Right atrium auricular region (tissue), 2 donors: ENCODE measurements around the gene ENPP5. TPM values are rescaled to one million over a fixed set of nuclear protein-coding genes. Genes with fewer than 3 reads are reported as not detected.

Experiments used
- DNase-seq: peaks from one replicate; pipeline ENCODE4 v3.0.0-alpha.2; 2019; ENCODE audit warnings: low spot score
- H3K27ac ChIP-seq, 2 donors: fragments of 200-600 bp; sonication (generic); 1 replicate in 1 of 2; 2 replicates in 1 of 2; pipeline ENCODE4 v1.5.1; 2016 to 2019
- H3K27me3 ChIP-seq, 2 donors: fragments of 200-600 bp; sonication (generic); one replicate each; pipeline versions ENCODE4 v1.5.1 to v1.6.0; 2017 to 2019
- H3K36me3 ChIP-seq: fragments of 200-600 bp; sonication (generic); one replicate; pipeline ENCODE4 v1.5.1; 2016
- H3K4me1 ChIP-seq, 2 donors: fragments of 200-600 bp; sonication (generic); one replicate each; pipeline versions ENCODE4 v1.5.1 to v1.6.0; 2017 to 2019
- H3K4me3 ChIP-seq, 2 donors: fragments of 200-600 bp; sonication (generic); 1 replicate in 1 of 2; 2 replicates in 1 of 2; pipeline ENCODE4 v1.5.1; 2017 to 2019; ENCODE audit warnings: mild to moderate bottlenecking in 1 of 2, moderate library complexity in 1 of 2
- H3K9me3 ChIP-seq, 2 donors: fragments of 200-600 bp; sonication (generic); one replicate each; pipeline ENCODE4 v1.5.1; 2019
- total RNA-seq, 2 donors: library from RNA; depleted of rRNA; stranded (reverse); fragments of >200 nt; gene quantifications; one replicate each; pipeline ENCODE4 v1.1.0, GENCODE V29; 2016
- TF ChIP-seq, protein P1 (sequence below), 2 donors: fragments of 200-600 bp; sonication (generic); IDR thresholded peaks; one replicate each; pipeline ENCODE4 v1.5.1; 2019; ENCODE audit warnings: antibody characterized with exemption in 2 of 2

The ENPP5 gene
- total RNA-seq, 2 donors from 2014 or later: 6.2 to 17.7 TPM

DNA sequence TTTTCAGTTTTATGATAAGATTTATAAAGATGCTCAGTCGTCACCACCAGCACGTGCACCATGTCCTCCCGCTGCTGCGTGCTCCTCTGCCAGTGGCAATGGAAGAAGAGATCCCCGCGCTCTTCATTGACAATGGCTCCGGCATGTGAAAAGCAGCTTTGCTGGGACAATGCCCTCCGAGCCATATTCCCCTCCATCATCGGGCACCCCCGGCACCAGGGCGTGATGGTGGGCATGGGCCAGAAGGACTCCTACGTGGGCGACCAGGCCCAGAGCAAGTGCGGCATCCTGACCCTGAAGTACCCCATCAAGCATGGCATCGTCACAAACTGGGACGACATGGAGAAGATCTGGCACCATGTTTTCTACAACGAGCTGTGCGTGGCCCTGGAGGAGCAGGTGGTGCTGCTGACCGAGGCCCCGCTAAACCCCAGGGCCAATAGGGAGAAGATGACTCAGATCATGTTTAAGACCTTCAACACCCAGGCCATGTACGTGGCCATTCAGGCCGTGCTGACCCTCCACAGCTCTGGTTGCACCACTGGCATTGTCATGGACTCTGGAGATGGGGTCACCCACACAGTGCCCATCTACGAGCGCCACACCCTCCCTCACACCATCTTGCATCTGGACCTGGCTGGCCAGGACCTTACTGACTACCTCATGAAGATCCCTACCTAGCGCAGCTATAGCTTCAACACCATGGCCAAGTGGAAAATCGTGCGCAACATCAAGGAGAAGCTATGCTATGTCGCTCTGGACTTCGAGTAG lies 34.3 kb upstream of the ENPP5 start:
- Histone ChIP-seq H3K27ac (no peak overlapping the region), H3K9me3 (no peaks in the 10 kb centered on the region), H3K27me3 (no peaks in the 10 kb centered on the region), H3K4me3 (no peak overlapping the region), H3K4me1 (no peaks in the 10 kb centered on the region), H3K36me3 (no peaks in the 10 kb centered on the region)
- no peak for DNase-seq
- TF ChIP-seq, protein P1, sequence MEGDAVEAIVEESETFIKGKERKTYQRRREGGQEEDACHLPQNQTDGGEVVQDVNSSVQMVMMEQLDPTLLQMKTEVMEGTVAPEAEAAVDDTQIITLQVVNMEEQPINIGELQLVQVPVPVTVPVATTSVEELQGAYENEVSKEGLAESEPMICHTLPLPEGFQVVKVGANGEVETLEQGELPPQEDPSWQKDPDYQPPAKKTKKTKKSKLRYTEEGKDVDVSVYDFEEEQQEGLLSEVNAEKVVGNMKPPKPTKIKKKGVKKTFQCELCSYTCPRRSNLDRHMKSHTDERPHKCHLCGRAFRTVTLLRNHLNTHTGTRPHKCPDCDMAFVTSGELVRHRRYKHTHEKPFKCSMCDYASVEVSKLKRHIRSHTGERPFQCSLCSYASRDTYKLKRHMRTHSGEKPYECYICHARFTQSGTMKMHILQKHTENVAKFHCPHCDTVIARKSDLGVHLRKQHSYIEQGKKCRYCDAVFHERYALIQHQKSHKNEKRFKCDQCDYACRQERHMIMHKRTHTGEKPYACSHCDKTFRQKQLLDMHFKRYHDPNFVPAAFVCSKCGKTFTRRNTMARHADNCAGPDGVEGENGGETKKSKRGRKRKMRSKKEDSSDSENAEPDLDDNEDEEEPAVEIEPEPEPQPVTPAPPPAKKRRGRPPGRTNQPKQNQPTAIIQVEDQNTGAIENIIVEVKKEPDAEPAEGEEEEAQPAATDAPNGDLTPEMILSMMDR (IDR thresholded peaks at IDR 0.05): no peak

DNA sequence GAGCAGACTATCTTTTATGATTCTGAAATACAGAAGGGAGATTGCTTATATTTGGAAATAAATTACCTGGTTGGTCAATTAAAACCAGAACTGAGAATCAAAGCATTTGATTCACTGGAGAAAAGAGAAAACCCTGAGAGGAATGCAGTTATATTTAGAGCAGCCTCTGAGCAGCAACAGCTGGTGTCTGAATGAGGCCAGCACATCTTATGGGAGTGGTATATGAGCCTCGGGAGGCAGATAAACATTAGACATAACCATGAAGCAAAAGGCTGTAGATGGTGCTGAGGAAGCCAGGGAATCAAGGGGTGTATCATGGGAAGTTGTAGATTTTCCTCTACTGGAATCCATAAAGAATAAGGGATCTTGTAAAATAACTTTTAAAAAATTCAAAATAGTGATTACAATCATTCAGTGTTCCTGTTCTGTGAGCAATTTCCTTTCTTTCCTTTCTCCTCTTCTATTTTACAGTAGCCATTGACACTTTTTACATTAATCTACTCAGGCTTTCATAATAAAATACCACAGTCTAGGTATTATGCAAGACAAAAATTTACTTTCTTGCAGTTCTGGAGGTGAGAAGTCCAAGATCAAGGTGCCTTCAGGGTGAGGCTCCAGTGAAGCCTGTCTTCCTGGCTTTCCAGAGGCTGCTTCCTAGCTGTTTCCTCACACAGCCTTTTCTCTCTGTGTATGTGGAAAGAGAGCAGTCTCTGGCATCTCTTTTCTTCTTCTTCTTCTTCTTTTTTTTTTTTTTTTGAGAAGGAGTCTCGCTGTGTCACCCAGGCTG lies 32.8 kb upstream of the ENPP5 start:
- TF ChIP-seq, protein P1 (IDR thresholded peaks at IDR 0.05): no peak
- no peaks in the 10 kb centered on the region for H3K4me1 ChIP-seq
- no peaks in the 10 kb centered on the region for H3K36me3 ChIP-seq
- H3K27me3 ChIP-seq: no peaks in the 10 kb centered on the region
- no peaks in the 10 kb centered on the region for H3K9me3 ChIP-seq
- no peak overlapping the region for H3K27ac ChIP-seq
- H3K4me3 ChIP-seq: no peak overlapping the region
- DNase-seq: no peak

DNA sequence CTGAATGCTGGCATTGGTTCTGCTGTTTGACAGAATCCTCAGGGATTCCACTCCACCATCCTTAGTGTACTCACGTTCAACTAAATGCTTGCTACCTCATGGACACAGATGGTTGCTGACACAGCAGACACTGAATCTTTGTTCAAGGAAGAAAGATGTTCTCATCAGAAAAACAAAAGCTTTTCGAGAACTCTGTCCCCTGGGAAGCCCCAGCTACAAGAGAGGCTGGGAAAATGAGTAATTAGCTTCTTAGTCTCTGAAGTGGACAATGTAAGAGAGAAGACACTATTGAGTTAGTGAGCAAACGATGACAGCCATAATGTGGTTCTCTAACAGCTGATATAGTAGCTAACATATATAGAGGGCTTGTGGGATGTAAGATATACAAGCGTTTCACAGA lies 30.9 kb upstream of the ENPP5 start:
- no peak for DNase-seq
- no peaks in the 10 kb centered on the region for H3K9me3 ChIP-seq
- no peaks in the 10 kb centered on the region for H3K4me1 ChIP-seq
- no peak overlapping the region for H3K4me3 ChIP-seq
- H3K36me3 ChIP-seq: no peaks in the 10 kb centered on the region
- TF ChIP-seq, protein P1 (IDR thresholded peaks at IDR 0.05): no peak
- H3K27me3 ChIP-seq: no peaks in the 10 kb centered on the region
- no peak overlapping the region for H3K27ac ChIP-seq

DNA sequence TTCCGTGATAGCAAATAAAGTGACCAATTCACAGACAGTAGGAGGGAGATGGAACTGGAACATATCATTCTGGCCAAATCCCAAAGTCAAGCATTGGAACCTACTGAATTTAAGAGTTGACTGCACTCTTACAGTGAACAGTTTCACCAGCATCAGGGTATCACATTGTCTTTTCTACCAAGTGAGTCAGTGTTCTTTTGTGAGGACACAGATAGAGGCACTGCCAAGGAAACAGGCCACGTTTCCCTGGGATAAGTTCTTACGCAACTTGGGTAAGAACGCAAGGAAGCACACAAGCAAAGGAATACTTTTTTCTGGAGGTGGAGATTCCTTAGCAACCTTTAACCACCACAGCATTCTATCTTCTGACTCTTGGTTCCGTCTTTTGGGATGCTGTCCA lies 28.6 kb upstream of the ENPP5 start:
- Histone ChIP-seq H3K36me3 (no peaks in the 10 kb centered on the region), H3K27me3 (no peaks in the 10 kb centered on the region), H3K9me3 (no peaks in the 10 kb centered on the region), H3K27ac (no peak overlapping the region), H3K4me1 (no peaks in the 10 kb centered on the region), H3K4me3 (no peak overlapping the region)
- TF ChIP-seq, protein P1 (IDR thresholded peaks at IDR 0.05): no peak
- peak; percentile 74 for DNase-seq

DNA sequence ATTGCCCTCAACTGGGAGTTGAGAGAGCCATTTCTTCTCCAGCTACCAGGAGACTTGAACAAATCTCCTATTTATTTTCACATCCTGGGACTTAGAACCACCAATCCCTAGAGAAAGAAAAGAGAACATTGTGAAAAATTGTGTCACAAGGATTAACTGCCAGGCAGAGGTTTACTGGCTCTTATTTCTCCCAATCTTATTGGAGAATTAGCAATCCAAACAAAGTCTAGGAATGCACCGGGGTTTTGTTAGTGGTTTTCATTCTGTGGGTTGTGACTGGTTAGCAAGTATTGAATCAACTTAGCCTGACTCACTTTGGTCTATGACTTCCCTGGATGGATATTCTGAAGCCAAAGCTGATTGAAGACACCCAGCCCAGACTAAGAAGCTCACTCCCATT lies 21.2 kb upstream of the ENPP5 start:
- H3K27ac ChIP-seq: no peak overlapping the region
- TF ChIP-seq, protein P1 (IDR thresholded peaks at IDR 0.05): no peak
- H3K36me3 ChIP-seq: no peaks in the 10 kb centered on the region
- H3K4me3 ChIP-seq: no peak overlapping the region
- H3K4me1 ChIP-seq: no peaks in the 10 kb centered on the region
- DNase-seq: no peak
- H3K27me3 ChIP-seq: no peaks in the 10 kb centered on the region
- no peaks in the 10 kb centered on the region for H3K9me3 ChIP-seq
